PC-3 (cell line): ENCODE data around the gene PLAC8L1.

Experiments
- CTCF ChIP-seq: fragments of 300-600 bp; sonication (generic); conservative IDR thresholded peaks from 2 replicates; pipeline ENCODE4 v1.5.1; 2017; ENCODE audit warnings: antibody characterized with exemption, low read depth, mild to moderate bottlenecking, low read length
- EZH2 ChIP-seq: fragments of 300-600 bp; sonication (generic); IDR thresholded peaks from one replicate; pipeline ENCODE4 v1.6.1; 2017; ENCODE audit warnings: antibody characterized with exemption, mild to moderate bottlenecking, low read length; ENCODE audit not compliant: unreplicated experiment

GRCh38 chr5:146151970-146152369 is 46.6 kb upstream of the PLAC8L1 start:
- no peak for TF ChIP-seq CTCF
- no peak for TF ChIP-seq EZH2
